HEK293 (cell line): Measurements from ENCODE around the gene CLP1.

Experiments
- CTCF ChIA-PET: fragments of 350-600 bp; formaldehyde crosslinking; extraction: SDS; loops from one replicate; lab custom pipeline; 2021; ENCODE audit warnings: antibody characterized with exemption; lab: Yijun Ruan, JAX
- POLR2A ChIA-PET: fragments of 300-600 bp; formaldehyde crosslinking; extraction: SDS; loops from one replicate; lab custom pipeline; 2020; ENCODE audit warnings: antibody characterized with exemption, inconsistent platforms; lab: Yijun Ruan, JAX
- H3K27ac ChIP-seq: fragments of 200-500 bp; sonication (Bioruptor generic); 2 replicates; pipeline ENCODE4 v1.5.1; 2014; ENCODE audit warnings: low read depth, low read length, control low read depth, inconsistent platforms; ENCODE audit errors: extremely low read depth
- H3K36me3 ChIP-seq, 2 experiments: fragments of 200-500 bp in 1 of 2; sonication (Bioruptor generic) in 1 of 2; 1 replicate in 1 of 2; 2 replicates in 1 of 2; pipeline ENCODE4 v1.5.1; 2014 to 2017; ENCODE audit warnings: inconsistent platforms in 2 of 2, low read length in 2 of 2; ENCODE audit not compliant: control insufficient read depth in 2 of 2, insufficient read depth in 1 of 2
- H3K4me1 ChIP-seq: fragments of 200-500 bp; sonication (Bioruptor generic); 2 replicates; pipeline ENCODE4 v1.5.1; 2014; ENCODE audit warnings: mild to moderate bottlenecking, low read length, inconsistent platforms; ENCODE audit not compliant: control insufficient read depth, insufficient read depth
- H3K4me3 ChIP-seq: 2 replicates; pipeline ENCODE4 v1.5.1; 2011; ENCODE audit warnings: low read depth, mild to moderate bottlenecking, control low read depth, low read length, moderate library complexity
- H3K9me3 ChIP-seq: fragments of 200-500 bp; sonication (Bioruptor generic); 2 replicates; pipeline ENCODE4 v1.5.1; 2014; ENCODE audit warnings: low read depth, low read length, inconsistent platforms; ENCODE audit not compliant: control insufficient read depth, insufficient read depth
- PBX3 ChIP-seq: sonication (generic); formaldehyde crosslinking; IDR thresholded peaks from 2 replicates; pipeline ENCODE4 v1.8.1; 2022; ENCODE audit warnings: mild to moderate bottlenecking, moderate library complexity, missing genetic modification reagents
- REPIN1 ChIP-seq: fragments of 450-650 bp; formaldehyde crosslinking; IDR thresholded peaks from 2 replicates; pipeline ENCODE4 v1.5.1; 2017; ENCODE audit warnings: missing biosample characterization, missing genetic modification characterization, low read depth
- SCRT1 ChIP-seq: fragments of 450-650 bp; formaldehyde crosslinking; IDR thresholded peaks from 2 replicates; pipeline ENCODE4 v1.5.1; 2016; ENCODE audit warnings: missing biosample characterization, missing genetic modification characterization, borderline replicate concordance
- WT1 ChIP-seq: fragments of 450-650 bp; formaldehyde crosslinking; IDR thresholded peaks from 2 replicates; pipeline ENCODE4 v1.5.1; 2016; ENCODE audit warnings: missing biosample characterization, missing genetic modification characterization
- YY1 ChIP-seq: fragments of 450-650 bp; formaldehyde crosslinking; IDR thresholded peaks from 2 replicates; pipeline ENCODE4 v1.5.1; 2018; ENCODE audit warnings: missing biosample characterization, missing genetic modification characterization
- ZBTB44 ChIP-seq: fragments of 450-650 bp; IDR thresholded peaks from 2 replicates; pipeline ENCODE4 v1.5.1; 2018; ENCODE audit warnings: missing biosample characterization, mild to moderate bottlenecking, missing genetic modification characterization
- ZBTB48 ChIP-seq: fragments of 450-650 bp; formaldehyde crosslinking; IDR thresholded peaks from 2 replicates; pipeline ENCODE4 v1.5.1; 2016; ENCODE audit warnings: missing biosample characterization, missing genetic modification characterization
- ZNF121 ChIP-seq: fragments of 450-650 bp; formaldehyde crosslinking; IDR thresholded peaks from 2 replicates; pipeline ENCODE4 v1.5.1; 2016; ENCODE audit warnings: missing biosample characterization, missing genetic modification characterization
- ZNF302 ChIP-seq: fragments of 450-650 bp; formaldehyde crosslinking; IDR thresholded peaks from 2 replicates; pipeline ENCODE4 v1.5.1; 2016; ENCODE audit warnings: missing biosample characterization, missing genetic modification characterization, low read depth
- ZNF335 ChIP-seq: fragments of 450-650 bp; formaldehyde crosslinking; conservative IDR thresholded peaks from 2 replicates; pipeline ENCODE4 v1.5.1; 2016; ENCODE audit warnings: missing biosample characterization, missing genetic modification characterization
- ZNF518A ChIP-seq: fragments of 450-650 bp; formaldehyde crosslinking; conservative IDR thresholded peaks from 2 replicates; pipeline ENCODE4 v1.5.1; 2016; ENCODE audit warnings: low read depth, missing biosample characterization, missing genetic modification characterization
- ZNF571 ChIP-seq: fragments of 450-650 bp; formaldehyde crosslinking; IDR thresholded peaks from 2 replicates; pipeline ENCODE4 v1.5.0; 2017; ENCODE audit warnings: missing biosample characterization, missing genetic modification characterization
- ZNF600 ChIP-seq: fragments of 450-650 bp; formaldehyde crosslinking; IDR thresholded peaks from 2 replicates; pipeline ENCODE4 v1.5.1; 2016; ENCODE audit warnings: missing biosample characterization, missing genetic modification characterization
- ZXDB ChIP-seq: fragments of 450-650 bp; formaldehyde crosslinking; IDR thresholded peaks from 2 replicates; pipeline ENCODE4 v1.5.1; 2016; ENCODE audit warnings: missing biosample characterization, missing genetic modification characterization

Gene CLP1

GRCh38 chr11:57674251-57674650 lies 16.7 kb downstream of the CLP1 start:
- Histone ChIP-seq H3K36me3 (peaks cover 5 to 66% of the 10 kb centered on the region in 2 experiments), H3K9me3 (no peaks in the 10 kb centered on the region), H3K4me1 (no peaks in the 10 kb centered on the region), H3K27ac (no peak overlapping the region), H3K4me3 (no peak overlapping the region)
- POLR2A ChIA-PET: no interaction called here
- CTCF ChIA-PET: interaction anchor here (2.2 kb wide), 1 partner anchor 127 kb away, joined by 8 read pairs; no protein-coding TSS in a partner anchor
- no peak for TF ChIP-seq ZBTB44 (tag by site-specific recombination)
- TF ChIP-seq, all 188 proteins: peak for 0

GRCh38 chr11:57675176-57675941 lies 17.8 kb downstream of the CLP1 start:
- H3K4me3 ChIP-seq: no peak overlapping the region
- TF ChIP-seq ZNF335 (tag by site-specific recombination) (no peak), WT1 (tag by site-specific recombination) (no peak), ZNF571 (tag by site-specific recombination) (no peak), SCRT1 (tag by site-specific recombination) (no peak), ZNF518A (no peak), PBX3 (CRISPR knock-in tag) (no peak), ZNF302 (tag by site-specific recombination) (no peak), REPIN1 (no peak), ZXDB (tag by site-specific recombination) (no peak), ZNF121 (tag by site-specific recombination) (no peak), YY1 (tag by site-specific recombination) (no peak), ZNF600 (no peak), ZBTB48 (tag by site-specific recombination) (no peak)
- TF ChIP-seq, all 188 proteins: peak for 0
- ChIA-PET CTCF (interaction anchor here (0.6 to 2.2 kb wide), 2 partner anchors 32 to 125 kb away, joined by 3 to 8 read pairs; no protein-coding TSS in a partner anchor), POLR2A (no interaction called here)
- Histone ChIP-seq H3K36me3 (peaks cover 5 to 74% of the 10 kb centered on the region in 2 experiments), H3K27ac (no peak overlapping the region), H3K4me1 (no peaks in the 10 kb centered on the region), H3K9me3 (no peaks in the 10 kb centered on the region)
